Fibroblast of lung (primary cell): ENCODE data around the gene NHLRC2.

Source experiments
- CTCF ChIP-seq, 2 donors: IDR thresholded peaks in 1 of 2; conservative IDR thresholded peaks in 1 of 2; 1 replicate in 1 of 2; 2 replicates in 1 of 2; pipeline ENCODE4 v1.5.1; 2011 to 2012; ENCODE audit warnings: low read length in 2 of 2, control low read depth in 1 of 2, inconsistent platforms in 1 of 2, low read depth in 1 of 2, mild to moderate bottlenecking in 1 of 2
- EZH2 ChIP-seq: IDR thresholded peaks from 2 replicates; pipeline ENCODE4 v1.5.1; 2012; ENCODE audit warnings: low read length, control low read depth, mild to moderate bottlenecking; ENCODE audit errors: missing control alignments

- TF ChIP-seq CTCF (conservative IDR thresholded peaks at IDR 0.05 in 1 of 2, IDR thresholded peaks at IDR 0.05 in 1 of 2; ENCODE audit: low read depth in 1 of 2, low read length in 2 of 2) (no peak), EZH2 (no peak)
Measured at GRCh38 chr10:113915540-113915939, 61.1 kb downstream of the NHLRC2 start.
